Activated CD8-positive, alpha-beta T cell treated with anti-CD3 and anti-CD28 coated beads, Interleukin-2, amount 10 ng/mL, durations not matched to agents 7 days and 5 days (primary cell): ENCODE measurements around the gene VPS4B. TPM values are rescaled to one million over a fixed set of nuclear protein-coding genes. Genes with fewer than 3 reads are reported as not detected.

ENCODE experiments used
- ATAC-seq: fragments of 150-1000 bp; cut with Tn5 transposase; one replicate; pipeline ENCODE4 v1.10.0; 2021; ENCODE audit warnings: moderate library complexity
- CTCF ChIA-PET: fragments of 350-600 bp; sonication (Branson Sonifier 250); formaldehyde crosslinking; loops from one replicate; lab custom pipeline; 2021; ENCODE audit warnings: antibody characterized with exemption; lab: Charles Lee
- POLR2A ChIA-PET: fragments of 350-600 bp; sonication (Branson Sonifier 250); formaldehyde crosslinking; loops from one replicate; lab custom pipeline; 2021; ENCODE audit warnings: antibody characterized with exemption; lab: Charles Lee
- DNase-seq: peaks from one replicate; pipeline ENCODE4 v3.0.0-alpha.2; 2020
- H3K27ac Mint-ChIP-seq: one replicate; pipeline ENCODE4 v1.8.0; 2021; ENCODE audit warnings: mild to moderate bottlenecking, mixed read lengths
- H3K27me3 Mint-ChIP-seq: one replicate; pipeline ENCODE4 v1.8.0; 2021; ENCODE audit warnings: low read depth, mixed read lengths
- H3K36me3 Mint-ChIP-seq: one replicate; pipeline ENCODE4 v1.8.0; 2021; ENCODE audit warnings: low read depth, mixed read lengths
- H3K4me1 Mint-ChIP-seq: one replicate; pipeline ENCODE4 v1.8.0; 2021; ENCODE audit warnings: low read depth, mixed read lengths
- H3K4me3 Mint-ChIP-seq: one replicate; pipeline ENCODE4 v1.8.0; 2021; ENCODE audit warnings: mild to moderate bottlenecking, mixed read lengths
- H3K9me3 Mint-ChIP-seq: one replicate; pipeline ENCODE4 v1.8.0; 2022; ENCODE audit warnings: mixed read lengths; ENCODE audit not compliant: insufficient read depth
- total RNA-seq, 2 experiments: library from RNA; stranded (reverse); gene quantifications; one replicate each; pipeline ENCODE4 v1.2.3, GENCODE V29; 2021

VPS4B gene
- total RNA-seq, 2 experiments from 2014 or later = 62.8 to 67.2 TPM

- Mint-ChIP-seq H3K27ac (no peak overlapping the region), H3K27me3 (no peaks in the 10 kb centered on the region), H3K4me1 (no peaks in the 10 kb centered on the region), H3K4me3 (no peak overlapping the region), H3K36me3 (no peaks in the 10 kb centered on the region), H3K9me3 (no peaks in the 10 kb centered on the region)
- ChIA-PET POLR2A (no interaction called here), CTCF (no interaction called here)
- DNase-seq (no peak), ATAC-seq (no peak)
Measured at GRCh38 chr18:63449426-63449825, 27.1 kb upstream of the VPS4B start.

- CTCF ChIA-PET = no interaction called here
- no peak overlapping the region for H3K27ac Mint-ChIP-seq
- no peaks in the 10 kb centered on the region for H3K36me3 Mint-ChIP-seq
- H3K9me3 Mint-ChIP-seq = no peaks in the 10 kb centered on the region
- H3K4me3 Mint-ChIP-seq = no peak overlapping the region
- no peaks in the 10 kb centered on the region for H3K4me1 Mint-ChIP-seq
- ATAC-seq (no peak), DNase-seq (no peak)
- H3K27me3 Mint-ChIP-seq = no peaks in the 10 kb centered on the region
- POLR2A ChIA-PET = no interaction called here
Measured at GRCh38 chr18:63447066-63447465, 24.8 kb upstream of the VPS4B start.

GRCh38 chr18:63446266-63446665 is 24.0 kb upstream of the VPS4B start:
- ATAC-seq (no peak), DNase-seq (no peak)
- Mint-ChIP-seq H3K27ac (no peak overlapping the region), H3K4me1 (no peaks in the 10 kb centered on the region), H3K9me3 (no peaks in the 10 kb centered on the region), H3K36me3 (no peaks in the 10 kb centered on the region), H3K27me3 (peaks cover 1% of the 10 kb centered on the region), H3K4me3 (no peak overlapping the region)
- ChIA-PET POLR2A (no interaction called here), CTCF (no interaction called here)

GRCh38 chr18:63445037-63445436 is 22.8 kb upstream of the VPS4B start:
- Mint-ChIP-seq H3K9me3 (no peaks in the 10 kb centered on the region), H3K27ac (no peak overlapping the region), H3K27me3 (peaks cover 4% of the 10 kb centered on the region), H3K36me3 (no peaks in the 10 kb centered on the region), H3K4me1 (no peaks in the 10 kb centered on the region), H3K4me3 (no peak overlapping the region)
- ATAC-seq (no peak), DNase-seq (no peak)
- ChIA-PET CTCF (interaction anchor here (1.3 kb wide), 1 partner anchor 10 kb away, joined by 3 read pairs; no protein-coding TSS in a partner anchor), POLR2A (no interaction called here)

GRCh38 chr18:63444580-63444979 is 22.3 kb upstream of the VPS4B start:
- CTCF ChIA-PET = interaction anchor here (1.3 kb wide), 1 partner anchor 10 kb away, joined by 3 read pairs; no protein-coding TSS in a partner anchor

GRCh38 chr18:63443829-63444228 is 21.6 kb upstream of the VPS4B start:
- Mint-ChIP-seq H3K4me3 (no peak overlapping the region), H3K4me1 (peaks cover 3% of the 10 kb centered on the region), H3K27ac (no peak overlapping the region), H3K9me3 (no peaks in the 10 kb centered on the region), H3K36me3 (no peaks in the 10 kb centered on the region), H3K27me3 (peaks cover 4% of the 10 kb centered on the region)
- POLR2A ChIA-PET = interaction anchor here (0.6 kb wide), 2 partner anchors 13 to 21 kb away, joined by 3 read pairs; partner anchors contain the start of gene VPS4B
- ATAC-seq = no peak
- DNase-seq = no peak
- CTCF ChIA-PET = no interaction called here

More at GRCh38 chr18:63444580-63444979, 22.3 kb upstream of the VPS4B start:
- Mint-ChIP-seq H3K4me3 (no peak overlapping the region), H3K27me3 (peaks cover 4% of the 10 kb centered on the region), H3K4me1 (no peaks in the 10 kb centered on the region), H3K36me3 (no peaks in the 10 kb centered on the region), H3K9me3 (no peaks in the 10 kb centered on the region), H3K27ac (no peak overlapping the region)
- POLR2A ChIA-PET = interaction anchor here (0.6 kb wide), 1 partner anchor 22 kb away, joined by 3 read pairs; the partner anchor contains the start of gene VPS4B
- DNase-seq (no peak), ATAC-seq (no peak)

- no peak for DNase-seq
- POLR2A ChIA-PET = no interaction called here
- Mint-ChIP-seq H3K27ac (no peak overlapping the region), H3K36me3 (no peaks in the 10 kb centered on the region), H3K4me1 (peaks cover 3% of the 10 kb centered on the region), H3K9me3 (no peaks in the 10 kb centered on the region), H3K4me3 (no peak overlapping the region), H3K27me3 (peaks cover 10% of the 10 kb centered on the region)
- ATAC-seq = no peak
- CTCF ChIA-PET = interaction anchor here (3.0 to 5.3 kb wide), 5 partner anchors 15 to 424 kb away, joined by 26 to 45 read pairs (median 31); no protein-coding TSS in a partner anchor
Measured at GRCh38 chr18:63440881-63441280, 18.6 kb upstream of the VPS4B start.

- ChIA-PET CTCF (interaction anchor here (1.0 to 5.3 kb wide), 17 partner anchors 8 to 426 kb away, joined by 3 to 55 read pairs (median 7); no protein-coding TSS in a partner anchor), POLR2A (interaction anchor here (1.0 kb wide), 1 partner anchor 58 kb away, joined by 4 read pairs; no protein-coding TSS in a partner anchor)
- DNase-seq (no peak), ATAC-seq (no peak)
- H3K36me3 Mint-ChIP-seq = no peaks in the 10 kb centered on the region
- no peak overlapping the region for H3K27ac Mint-ChIP-seq
- peaks cover 13% of the 10 kb centered on the region for H3K27me3 Mint-ChIP-seq
- no peak overlapping the region for H3K4me3 Mint-ChIP-seq
- H3K4me1 Mint-ChIP-seq = peaks cover 3% of the 10 kb centered on the region
- H3K9me3 Mint-ChIP-seq = no peaks in the 10 kb centered on the region
Measured at GRCh38 chr18:63440219-63440618, 17.9 kb upstream of the VPS4B start.

- H3K4me3 Mint-ChIP-seq = no peak overlapping the region
- ChIA-PET CTCF (interaction anchor here (0.6 to 5.3 kb wide), 39 partner anchors 9 to 833 kb away, joined by 3 to 55 read pairs (median 5); partner anchors contain the start of gene PHLPP1), POLR2A (interaction anchor here (1.0 to 1.2 kb wide), 2 partner anchors 57 to 73 kb away, joined by 4 read pairs; no protein-coding TSS in a partner anchor)
- ATAC-seq (peak; percentile 60), DNase-seq (peak; percentile 59)
- peaks cover 21% of the 10 kb centered on the region for H3K27me3 Mint-ChIP-seq
- peaks cover 3% of the 10 kb centered on the region for H3K4me1 Mint-ChIP-seq
- H3K36me3 Mint-ChIP-seq = no peaks in the 10 kb centered on the region
- H3K27ac Mint-ChIP-seq = no peak overlapping the region
- H3K9me3 Mint-ChIP-seq = no peaks in the 10 kb centered on the region
Measured at GRCh38 chr18:63439334-63439733, 17.1 kb upstream of the VPS4B start.

GRCh38 chr18:63438181-63438580 is 15.9 kb upstream of the VPS4B start:
- Mint-ChIP-seq H3K36me3 (no peaks in the 10 kb centered on the region), H3K27me3 (peaks cover 29% of the 10 kb centered on the region), H3K4me1 (peaks cover 3% of the 10 kb centered on the region), H3K9me3 (no peaks in the 10 kb centered on the region), H3K4me3 (no peak overlapping the region), H3K27ac (no peak overlapping the region)
- ChIA-PET CTCF (interaction anchor here (0.6 to 5.3 kb wide), 22 partner anchors 8 to 421 kb away, joined by 3 to 55 read pairs (median 11); no protein-coding TSS in a partner anchor), POLR2A (no interaction called here)
- DNase-seq (no peak), ATAC-seq (no peak)

- peaks cover 55% of the 10 kb centered on the region for H3K27me3 Mint-ChIP-seq
- H3K27ac Mint-ChIP-seq = no peak overlapping the region
- H3K9me3 Mint-ChIP-seq = no peaks in the 10 kb centered on the region
- DNase-seq (no peak), ATAC-seq (no peak)
- H3K4me3 Mint-ChIP-seq = no peak overlapping the region
- CTCF ChIA-PET = interaction anchor here (0.9 to 1.3 kb wide), 2 partner anchors 111 to 417 kb away, joined by 3 read pairs; no protein-coding TSS in a partner anchor
- no peaks in the 10 kb centered on the region for H3K4me1 Mint-ChIP-seq
- POLR2A ChIA-PET = interaction anchor here (2.1 kb wide), 1 partner anchor 11 kb away, joined by 7 read pairs; the partner anchor contains the start of gene VPS4B
- no peaks in the 10 kb centered on the region for H3K36me3 Mint-ChIP-seq
Measured at GRCh38 chr18:63433334-63433866, 11.1 kb upstream of the VPS4B start.

GRCh38 chr18:63431180-63431579 is 8.9 kb upstream of the VPS4B start:
- no peaks in the 10 kb centered on the region for H3K4me1 Mint-ChIP-seq
- H3K36me3 Mint-ChIP-seq = no peaks in the 10 kb centered on the region
- peaks cover 55% of the 10 kb centered on the region for H3K27me3 Mint-ChIP-seq
- ChIA-PET CTCF (interaction anchor here (1.2 kb wide), 1 partner anchor 8 kb away, joined by 3 read pairs; no protein-coding TSS in a partner anchor), POLR2A (no interaction called here)
- no peak overlapping the region for H3K27ac Mint-ChIP-seq
- no peaks in the 10 kb centered on the region for H3K9me3 Mint-ChIP-seq
- ATAC-seq = no peak
- DNase-seq = no peak
- no peak overlapping the region for H3K4me3 Mint-ChIP-seq
